Esophagus squamous epithelium (tissue), 4 donors: ENCODE results near the gene SRGAP1.

Source experiments
- CTCF ChIP-seq, 6 experiments: fragments of 450-650 bp in 4 of 6; fragments of 200-600 bp in 2 of 6; sonication (generic) in 2 of 6; IDR thresholded peaks; one replicate each; pipeline ENCODE4 v1.5.1; 2016 to 2019; ENCODE audit warnings: antibody characterized with exemption in 6 of 6, mild to moderate bottlenecking in 4 of 6, moderate library complexity in 4 of 6
- POLR2A ChIP-seq, 4 donors: fragments of 450-650 bp; IDR thresholded peaks; one replicate each; pipeline ENCODE4 v1.6.1; 2017; ENCODE audit warnings: antibody characterized with exemption in 4 of 4, mild to moderate bottlenecking in 4 of 4, moderate library complexity in 3 of 4

- TF ChIP-seq CTCF (IDR thresholded peaks at IDR 0.05) = no peak
- TF ChIP-seq POLR2A (IDR thresholded peaks at IDR 0.05) = no peak
These were observed 21.5 kb upstream of the SRGAP1 start for GRCh38 chr12:63823040-63823439.
